H9 (cell line): ENCODE data around the gene RABGAP1L. TPM values are rescaled to one million over a fixed set of nuclear protein-coding genes. Genes with fewer than 3 reads are reported as not detected.
"Not testable (repeated sequence)": the region's sequence is repeated elsewhere in the genome, so short reads cannot be mapped to it uniquely, and the experiment has no call there.

ENCODE experiments used
- DNase-seq: peaks from one replicate; pipeline ENCODE4 v3.0.0-alpha.2; 2017
- H2AFZ ChIP-seq: one replicate; pipeline ENCODE4 v1.6.1; 2013; ENCODE audit warnings: mild to moderate bottlenecking, low read length, control low read depth, moderate library complexity
- H2AK5ac ChIP-seq: 2 replicates; pipeline ENCODE4 v1.6.1; 2013; ENCODE audit warnings: low read length, control low read depth, mixed read lengths; ENCODE audit not compliant: insufficient read length
- H2BK120ac ChIP-seq: one replicate; pipeline ENCODE4 v1.6.1; 2013; ENCODE audit warnings: low read depth, mild to moderate bottlenecking, low read length, control low read depth, inconsistent platforms; ENCODE audit not compliant: poor library complexity, severe bottlenecking
- H2BK12ac ChIP-seq: 2 replicates; pipeline ENCODE4 v1.6.1; 2013; ENCODE audit warnings: low read length, control low read depth, mixed read lengths, low read depth; ENCODE audit not compliant: insufficient read length
- H2BK15ac ChIP-seq: 2 replicates; pipeline ENCODE4 v1.6.1; 2013; ENCODE audit warnings: low read depth, low read length, control low read depth
- H2BK20ac ChIP-seq: one replicate; pipeline ENCODE4 v1.6.1; 2013; ENCODE audit warnings: low read depth, mild to moderate bottlenecking, low read length, control low read depth, inconsistent platforms; ENCODE audit not compliant: poor library complexity, severe bottlenecking
- H2BK5ac ChIP-seq: 2 replicates; pipeline ENCODE4 v1.6.1; 2013; ENCODE audit warnings: low read length, control low read depth, mixed read lengths; ENCODE audit not compliant: insufficient read length
- H3K14ac ChIP-seq: 2 replicates; pipeline ENCODE4 v1.6.1; 2013; ENCODE audit warnings: low read length, control low read depth; ENCODE audit not compliant: insufficient read depth
- H3K18ac ChIP-seq: 2 replicates; pipeline ENCODE4 v1.6.1; 2013; ENCODE audit warnings: low read depth, mild to moderate bottlenecking, mixed read lengths, low read length, control low read depth; ENCODE audit not compliant: insufficient read length
- H3K23ac ChIP-seq: 2 replicates; pipeline ENCODE4 v1.6.1; 2013; ENCODE audit warnings: low read length, control low read depth, mixed read lengths, low read depth; ENCODE audit not compliant: insufficient read length
- H3K23me2 ChIP-seq: 2 replicates; pipeline ENCODE4 v1.6.1; 2013; ENCODE audit warnings: low read depth, mild to moderate bottlenecking, mixed read lengths, low read length, control low read depth; ENCODE audit not compliant: insufficient read length, poor library complexity, severe bottlenecking
- H3K27ac ChIP-seq: 2 replicates; pipeline ENCODE4 v1.5.1; 2013; ENCODE audit warnings: low read length, control low read depth, mixed read lengths, low read depth; ENCODE audit not compliant: insufficient read length
- H3K27me3 ChIP-seq: 2 replicates; pipeline ENCODE4 v1.6.1; 2013; ENCODE audit warnings: low read length, control low read depth, inconsistent platforms; ENCODE audit not compliant: insufficient read depth
- H3K4ac ChIP-seq: 2 replicates; pipeline ENCODE4 v1.6.1; 2013; ENCODE audit warnings: low read depth, mild to moderate bottlenecking, control low read depth, inconsistent platforms, low read length, moderate library complexity
- H3K4me1 ChIP-seq: 2 replicates; pipeline ENCODE4 v1.6.1; 2013; ENCODE audit warnings: low read length, control low read depth, inconsistent platforms; ENCODE audit not compliant: insufficient read depth
- H3K4me2 ChIP-seq: 2 replicates; pipeline ENCODE4 v1.6.1; 2013; ENCODE audit warnings: low read length, control low read depth, mixed read lengths; ENCODE audit not compliant: insufficient read length, insufficient read depth
- H3K56ac ChIP-seq: 2 replicates; pipeline ENCODE4 v1.6.1; 2013; ENCODE audit warnings: low read depth, mild to moderate bottlenecking, mixed read lengths, low read length, control low read depth; ENCODE audit not compliant: insufficient read length
- H3K79me1 ChIP-seq: 2 replicates; pipeline ENCODE4 v1.6.1; 2013; ENCODE audit warnings: low read depth, mild to moderate bottlenecking, moderate library complexity, low read length, control low read depth, inconsistent platforms; ENCODE audit not compliant: insufficient read depth, poor library complexity, severe bottlenecking
- H3K79me2 ChIP-seq: 2 replicates; pipeline ENCODE4 v1.6.1; 2013; ENCODE audit warnings: low read length, control low read depth, inconsistent platforms; ENCODE audit not compliant: insufficient read depth
- H3K9ac ChIP-seq: 2 replicates; pipeline ENCODE4 v1.6.1; 2013; ENCODE audit warnings: low read length, control low read depth, mixed read lengths; ENCODE audit not compliant: insufficient read length; ENCODE audit errors: extremely low read depth
- H3K9me3 ChIP-seq: one replicate; pipeline ENCODE4 v1.6.1; 2013; ENCODE audit warnings: low read depth, low read length, inconsistent platforms; ENCODE audit not compliant: control insufficient read depth
- H3T11ph ChIP-seq: one replicate; pipeline ENCODE4 v1.6.1; 2013; ENCODE audit warnings: mild to moderate bottlenecking, low read length, control low read depth, inconsistent platforms
- H4K20me1 ChIP-seq: one replicate; pipeline ENCODE4 v1.6.1; 2013; ENCODE audit not compliant: control insufficient read depth, insufficient read length, insufficient read depth
- H4K5ac ChIP-seq: 2 replicates; pipeline ENCODE4 v1.6.1; 2013; ENCODE audit warnings: low read depth, mild to moderate bottlenecking, mixed read lengths, low read length, control low read depth; ENCODE audit not compliant: insufficient read length
- H4K8ac ChIP-seq: replicated peaks from 2 replicates; pipeline ENCODE4 v1.6.1; 2013; ENCODE audit warnings: low read length, control low read depth, mixed read lengths, low read depth; ENCODE audit not compliant: insufficient read length
- H4K91ac ChIP-seq: 2 replicates; pipeline ENCODE4 v1.6.1; 2013; ENCODE audit warnings: low read depth, mild to moderate bottlenecking, moderate library complexity, mixed read lengths, low read length, control low read depth; ENCODE audit not compliant: insufficient read length
- H3K27ac Mint-ChIP-seq, 3 experiments: 2 replicates in 2 of 3; 3 replicates in 1 of 3; pipeline ENCODE4 v1.8.0; 2020 to 2021; ENCODE audit warnings: mixed read lengths in 3 of 3, mild to moderate bottlenecking in 1 of 3, moderate library complexity in 1 of 3
- H3K27me3 Mint-ChIP-seq: 2 replicates; pipeline ENCODE4 v1.8.0; 2021; ENCODE audit warnings: low read depth, mild to moderate bottlenecking, moderate library complexity, mixed read lengths
- H3K36me3 Mint-ChIP-seq, 3 experiments: 2 replicates in 2 of 3; 3 replicates in 1 of 3; pipeline ENCODE4 v1.8.0; 2020 to 2021; ENCODE audit warnings: low read depth in 3 of 3, mixed read lengths in 3 of 3; ENCODE audit not compliant: insufficient read depth in 1 of 3
- H3K4me1 Mint-ChIP-seq, 2 experiments: 2 replicates each; pipeline ENCODE4 v1.8.0; 2020; ENCODE audit warnings: mixed read lengths in 2 of 2
- H3K4me3 Mint-ChIP-seq, 2 experiments: 2 replicates in 1 of 2; 3 replicates in 1 of 2; pipeline ENCODE4 v1.8.0; 2020 to 2021; ENCODE audit warnings: mild to moderate bottlenecking in 2 of 2, mixed read lengths in 2 of 2, moderate library complexity in 1 of 2
- H3K9me3 Mint-ChIP-seq, 2 experiments: 2 replicates in 1 of 2; 3 replicates in 1 of 2; pipeline ENCODE4 v1.8.0; 2020; ENCODE audit warnings: mild to moderate bottlenecking in 2 of 2, mixed read lengths in 2 of 2, moderate library complexity in 1 of 2
- WGBS: extraction: QIAGEN DNeasy Blood & Tissue Kit; methylation state at CpG from one replicate; pipeline ENCODE4 v1.1.7; 2013; ENCODE audit warnings: missing lambda C conversion rate, low lambda C conversion rate, mixed read lengths; ENCODE audit not compliant: insufficient read length; ENCODE audit errors: extremely low coverage; 5-methylcytosine and 5-hydroxymethylcytosine counted together
- total RNA-seq: library from RNA; stranded (reverse); gene quantifications from 2 replicates; pipeline ENCODE4 v1.2.1, GENCODE V29; 2021
- TF ChIP-seq, protein P1 (sequence below): fragments of 200-600 bp; sonication (generic); conservative IDR thresholded peaks from 3 replicates; pipeline ENCODE4 v1.8.0; 2021; ENCODE audit warnings: antibody characterized with exemption, mild to moderate bottlenecking

Gene RABGAP1L
- total RNA-seq, 1 experiment from 2014 or later, result 147 TPM

DNA sequence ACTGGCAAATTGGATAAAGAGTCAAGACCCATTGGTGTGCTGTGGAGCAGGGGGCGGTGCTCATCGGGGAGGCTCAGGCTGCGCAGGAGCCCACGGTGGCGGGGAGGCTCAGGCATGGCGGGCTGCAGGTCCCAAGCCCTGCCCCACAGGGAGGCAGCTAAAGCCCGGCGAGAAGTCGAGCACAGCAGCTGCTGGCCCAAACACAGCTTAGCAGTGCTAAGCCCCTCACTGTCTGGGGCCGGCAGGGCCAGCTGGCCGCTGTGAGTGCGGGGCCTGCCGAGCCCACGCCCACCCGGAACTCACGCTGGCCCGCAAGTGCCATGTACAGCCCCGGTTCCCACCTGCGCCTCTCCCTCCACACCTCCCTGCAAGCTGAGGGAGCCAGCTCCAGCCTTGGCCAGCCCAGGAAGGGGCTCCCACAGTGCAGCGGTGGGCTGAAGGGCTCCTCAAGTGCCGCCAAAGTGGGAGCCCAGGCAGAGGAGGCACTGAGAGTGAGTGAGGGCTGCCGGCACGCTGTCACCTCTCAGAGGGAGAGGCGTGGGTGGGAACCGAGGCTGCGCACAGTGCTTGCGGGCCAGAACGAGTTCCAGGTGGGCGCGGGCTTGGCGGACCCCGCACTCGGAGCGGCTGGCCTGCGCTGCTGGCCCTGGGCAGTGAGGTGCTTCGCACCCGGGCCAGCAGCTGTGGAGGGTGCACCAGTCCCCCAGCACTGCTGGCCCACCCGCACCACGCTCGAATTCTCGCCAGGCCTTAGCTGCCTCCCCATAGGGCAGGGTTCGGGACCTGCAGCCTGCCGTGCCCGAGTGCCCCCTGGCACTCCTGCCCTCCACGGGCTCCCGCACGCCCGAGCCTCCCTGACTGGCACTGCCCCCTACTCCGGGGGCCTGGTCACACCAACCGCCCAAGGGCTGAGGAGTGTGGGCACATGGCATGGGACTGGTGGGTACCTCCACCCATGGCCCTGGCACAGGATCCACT lies 551.8 kb downstream of the RABGAP1L start:
- H2AK5ac ChIP-seq, result no peak overlapping the region
- no peaks in the 10 kb centered on the region; the same call in 1 of the 2 replicates for H3K27me3 Mint-ChIP-seq
- no peaks in the 10 kb centered on the region for H3K79me2 ChIP-seq
- H3K4ac ChIP-seq, result no peak overlapping the region
- no peak overlapping the region for H3K56ac ChIP-seq
- H3T11ph ChIP-seq, result no peak overlapping the region
- H3K27ac Mint-ChIP-seq, result no peak overlapping the region
- H2BK20ac ChIP-seq, result no peak overlapping the region
- no peak overlapping the region for H4K91ac ChIP-seq
- no peaks in the 10 kb centered on the region for H3K23me2 ChIP-seq
- no peak overlapping the region for H2AFZ ChIP-seq
- TF ChIP-seq, protein P1, sequence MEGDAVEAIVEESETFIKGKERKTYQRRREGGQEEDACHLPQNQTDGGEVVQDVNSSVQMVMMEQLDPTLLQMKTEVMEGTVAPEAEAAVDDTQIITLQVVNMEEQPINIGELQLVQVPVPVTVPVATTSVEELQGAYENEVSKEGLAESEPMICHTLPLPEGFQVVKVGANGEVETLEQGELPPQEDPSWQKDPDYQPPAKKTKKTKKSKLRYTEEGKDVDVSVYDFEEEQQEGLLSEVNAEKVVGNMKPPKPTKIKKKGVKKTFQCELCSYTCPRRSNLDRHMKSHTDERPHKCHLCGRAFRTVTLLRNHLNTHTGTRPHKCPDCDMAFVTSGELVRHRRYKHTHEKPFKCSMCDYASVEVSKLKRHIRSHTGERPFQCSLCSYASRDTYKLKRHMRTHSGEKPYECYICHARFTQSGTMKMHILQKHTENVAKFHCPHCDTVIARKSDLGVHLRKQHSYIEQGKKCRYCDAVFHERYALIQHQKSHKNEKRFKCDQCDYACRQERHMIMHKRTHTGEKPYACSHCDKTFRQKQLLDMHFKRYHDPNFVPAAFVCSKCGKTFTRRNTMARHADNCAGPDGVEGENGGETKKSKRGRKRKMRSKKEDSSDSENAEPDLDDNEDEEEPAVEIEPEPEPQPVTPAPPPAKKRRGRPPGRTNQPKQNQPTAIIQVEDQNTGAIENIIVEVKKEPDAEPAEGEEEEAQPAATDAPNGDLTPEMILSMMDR, result no peak
- H3K9me3 Mint-ChIP-seq, result peaks cover 0 to 7% of the 10 kb centered on the region in 2 experiments; a peak in 3 of 5 replicates
- WGBS, result no CpG with 5 or more reads among the region's 50 CpGs
- no peak overlapping the region for H2BK15ac ChIP-seq
- DNase-seq, result no peak
- H3K4me3 Mint-ChIP-seq, result no peak overlapping the region
- H3K79me1 ChIP-seq, result no peaks in the 10 kb centered on the region
- no peak overlapping the region for H3K27ac ChIP-seq
- no peak overlapping the region for H2BK5ac ChIP-seq
- H3K4me2 ChIP-seq, result no peak overlapping the region
- no peak overlapping the region for H3K23ac ChIP-seq
- H2BK120ac ChIP-seq, result no peak overlapping the region
- no peak overlapping the region for H4K5ac ChIP-seq
- no peaks in the 10 kb centered on the region for H4K20me1 ChIP-seq
- no peak overlapping the region for H4K8ac ChIP-seq
- H2BK12ac ChIP-seq, result no peak overlapping the region
- H3K9me3 ChIP-seq, result no peaks in the 10 kb centered on the region
- no peak overlapping the region for H3K14ac ChIP-seq
- no peaks in the 10 kb centered on the region for H3K4me1 Mint-ChIP-seq
- no peaks in the 10 kb centered on the region for H3K27me3 ChIP-seq
- H3K9ac ChIP-seq, result no peak overlapping the region
- no peaks in the 10 kb centered on the region for H3K4me1 ChIP-seq
- H3K36me3 Mint-ChIP-seq, result peaks cover 4 to 13% (median 7%) of the 10 kb centered on the region in 3 experiments; a peak in 5 of 7 replicates
- no peak overlapping the region for H3K18ac ChIP-seq

GRCh38 chr1:174711848-174712247 lies 552.5 kb downstream of the RABGAP1L start:
- not testable (repeated sequence) for H2BK5ac ChIP-seq, H3K14ac ChIP-seq, H3K18ac ChIP-seq, H3K27me3 ChIP-seq, H3K9me3 ChIP-seq, H3K79me1 ChIP-seq, H3K4me1 ChIP-seq, H3K56ac ChIP-seq, H3K27me3 Mint-ChIP-seq, H3T11ph ChIP-seq, H3K4ac ChIP-seq, H3K9ac ChIP-seq, H3K27ac Mint-ChIP-seq, H3K23me2 ChIP-seq, H4K8ac ChIP-seq, H3K23ac ChIP-seq, H3K79me2 ChIP-seq, H3K27ac ChIP-seq, H2BK120ac ChIP-seq, H4K5ac ChIP-seq, H3K4me2 ChIP-seq, H2BK12ac ChIP-seq, H3K4me1 Mint-ChIP-seq, H2AK5ac ChIP-seq, H4K91ac ChIP-seq, H2AFZ ChIP-seq, H4K20me1 ChIP-seq, H3K4me3 Mint-ChIP-seq, H2BK20ac ChIP-seq, DNase-seq, H2BK15ac ChIP-seq, H3K9me3 Mint-ChIP-seq
- peaks cover 4 to 13% (median 7%) of the 10 kb centered on the region in 3 experiments; a peak in 5 of 7 replicates for H3K36me3 Mint-ChIP-seq
- WGBS, result no CpG with 5 or more reads among the region's 8 CpGs
